ENCODE results near the gene SPATA32.

DNA sequence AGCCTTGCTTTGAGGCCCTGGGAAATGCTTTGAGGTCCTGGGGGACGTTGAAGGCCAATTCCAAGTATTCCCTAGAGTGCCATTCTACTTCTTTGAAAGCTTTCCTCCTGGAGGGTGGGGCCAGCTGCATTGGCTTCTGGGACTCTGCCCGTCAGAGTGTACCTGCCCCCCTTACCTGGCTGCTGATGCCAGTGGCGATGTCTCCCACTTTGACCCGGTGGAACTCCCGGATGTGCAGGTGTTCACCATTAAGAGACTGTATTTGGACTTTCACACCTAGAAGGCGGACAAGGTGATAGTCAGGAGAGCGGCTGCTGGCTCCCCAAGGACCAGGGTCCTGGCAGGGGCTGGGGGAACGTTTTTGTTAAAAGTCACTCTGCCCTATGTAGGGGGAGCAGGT, 3.1 kb upstream of the SPATA32 start:
- TF ChIP-seq, protein P1, sequence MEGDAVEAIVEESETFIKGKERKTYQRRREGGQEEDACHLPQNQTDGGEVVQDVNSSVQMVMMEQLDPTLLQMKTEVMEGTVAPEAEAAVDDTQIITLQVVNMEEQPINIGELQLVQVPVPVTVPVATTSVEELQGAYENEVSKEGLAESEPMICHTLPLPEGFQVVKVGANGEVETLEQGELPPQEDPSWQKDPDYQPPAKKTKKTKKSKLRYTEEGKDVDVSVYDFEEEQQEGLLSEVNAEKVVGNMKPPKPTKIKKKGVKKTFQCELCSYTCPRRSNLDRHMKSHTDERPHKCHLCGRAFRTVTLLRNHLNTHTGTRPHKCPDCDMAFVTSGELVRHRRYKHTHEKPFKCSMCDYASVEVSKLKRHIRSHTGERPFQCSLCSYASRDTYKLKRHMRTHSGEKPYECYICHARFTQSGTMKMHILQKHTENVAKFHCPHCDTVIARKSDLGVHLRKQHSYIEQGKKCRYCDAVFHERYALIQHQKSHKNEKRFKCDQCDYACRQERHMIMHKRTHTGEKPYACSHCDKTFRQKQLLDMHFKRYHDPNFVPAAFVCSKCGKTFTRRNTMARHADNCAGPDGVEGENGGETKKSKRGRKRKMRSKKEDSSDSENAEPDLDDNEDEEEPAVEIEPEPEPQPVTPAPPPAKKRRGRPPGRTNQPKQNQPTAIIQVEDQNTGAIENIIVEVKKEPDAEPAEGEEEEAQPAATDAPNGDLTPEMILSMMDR (IDR thresholded peaks at IDR 0.05) = no peak
- TF ChIP-seq POLR2A (IDR thresholded peaks at IDR 0.05) = no peak

Measured in thyroid gland (tissue), 4 donors.